Esophagus squamous epithelium (tissue), 4 donors: ENCODE results near the gene GAB2.
"Not testable (repeated sequence)": the region's sequence is repeated elsewhere in the genome, so short reads cannot be mapped to it uniquely, and the experiment has no call there.

Source experiments
- POLR2A ChIP-seq, 4 donors: fragments of 450-650 bp; IDR thresholded peaks; one replicate each; pipeline ENCODE4 v1.6.1; 2017; ENCODE audit warnings: antibody characterized with exemption in 4 of 4, mild to moderate bottlenecking in 4 of 4, moderate library complexity in 3 of 4
- TF ChIP-seq, protein P1 (sequence below), 6 experiments: fragments of 450-650 bp in 4 of 6; fragments of 200-600 bp in 2 of 6; sonication (generic) in 2 of 6; IDR thresholded peaks; one replicate each; pipeline ENCODE4 v1.5.1; 2016 to 2019; ENCODE audit warnings: antibody characterized with exemption in 6 of 6, mild to moderate bottlenecking in 4 of 6, moderate library complexity in 4 of 6

GRCh38 chr11:78233046-78233445, 184.6 kb downstream of the GAB2 start:
- TF ChIP-seq, protein P1, sequence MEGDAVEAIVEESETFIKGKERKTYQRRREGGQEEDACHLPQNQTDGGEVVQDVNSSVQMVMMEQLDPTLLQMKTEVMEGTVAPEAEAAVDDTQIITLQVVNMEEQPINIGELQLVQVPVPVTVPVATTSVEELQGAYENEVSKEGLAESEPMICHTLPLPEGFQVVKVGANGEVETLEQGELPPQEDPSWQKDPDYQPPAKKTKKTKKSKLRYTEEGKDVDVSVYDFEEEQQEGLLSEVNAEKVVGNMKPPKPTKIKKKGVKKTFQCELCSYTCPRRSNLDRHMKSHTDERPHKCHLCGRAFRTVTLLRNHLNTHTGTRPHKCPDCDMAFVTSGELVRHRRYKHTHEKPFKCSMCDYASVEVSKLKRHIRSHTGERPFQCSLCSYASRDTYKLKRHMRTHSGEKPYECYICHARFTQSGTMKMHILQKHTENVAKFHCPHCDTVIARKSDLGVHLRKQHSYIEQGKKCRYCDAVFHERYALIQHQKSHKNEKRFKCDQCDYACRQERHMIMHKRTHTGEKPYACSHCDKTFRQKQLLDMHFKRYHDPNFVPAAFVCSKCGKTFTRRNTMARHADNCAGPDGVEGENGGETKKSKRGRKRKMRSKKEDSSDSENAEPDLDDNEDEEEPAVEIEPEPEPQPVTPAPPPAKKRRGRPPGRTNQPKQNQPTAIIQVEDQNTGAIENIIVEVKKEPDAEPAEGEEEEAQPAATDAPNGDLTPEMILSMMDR (IDR thresholded peaks at IDR 0.05), result not testable (repeated sequence)
- not testable (repeated sequence) for TF ChIP-seq POLR2A (IDR thresholded peaks at IDR 0.05)
